ENCODE measurements around the gene ZNF521.

- TF ChIP-seq POLR2A (IDR thresholded peaks at IDR 0.05) (no peak), CTCF (IDR thresholded peaks at IDR 0.05) (no peak)
Measured at GRCh38 chr18:25189391-25190185, 162.4 kb downstream of the ZNF521 start.

All from thyroid gland (tissue), 4 donors.